ENCODE results near the gene SSBP4. TPM values are rescaled to one million over a fixed set of nuclear protein-coding genes. Genes with fewer than 3 reads are reported as not detected.

Gene SSBP4
- total RNA-seq, 1 experiment from 2014 or later: 51.2 TPM

- no peak for TF ChIP-seq NR2C2 (CRISPR knock-in tag; IDR thresholded peaks at IDR 0.05)
- no peak for TF ChIP-seq E2F1 (CRISPR knock-in tag; IDR thresholded peaks at IDR 0.05)
- TF ChIP-seq USF1 (CRISPR knock-in tag; IDR thresholded peaks at IDR 0.05): peak; percentile 19; the same call in 1 of the 2 replicates
- no peak for TF ChIP-seq JAZF1 (CRISPR knock-in tag; IDR thresholded peaks at IDR 0.05)
- no peak for TF ChIP-seq TEAD1 (CRISPR knock-in tag; IDR thresholded peaks at IDR 0.05)
- TF ChIP-seq HMGXB4 (CRISPR knock-in tag; IDR thresholded peaks at IDR 0.05): no peak
- no peak for TF ChIP-seq ZNF138 (CRISPR knock-in tag; conservative IDR thresholded peaks at IDR 0.05)
- no peak for TF ChIP-seq ATF1 (CRISPR knock-in tag; IDR thresholded peaks at IDR 0.05)
- TF ChIP-seq GABPB1 (CRISPR knock-in tag; IDR thresholded peaks at IDR 0.05): no peak
- TF ChIP-seq TP53 (CRISPR knock-in tag; IDR thresholded peaks at IDR 0.05): no peak
- no peak for TF ChIP-seq HMGA2 (CRISPR knock-in tag; IDR thresholded peaks at IDR 0.05)
- no peak for TF ChIP-seq TCF7 (CRISPR knock-in tag; IDR thresholded peaks at IDR 0.05; ENCODE audit: low read depth)
- TF ChIP-seq ATF2 (CRISPR knock-in tag; IDR thresholded peaks at IDR 0.05; ENCODE audit: borderline replicate concordance, low read depth): no peak
- TF ChIP-seq SMAD4 (CRISPR knock-in tag; IDR thresholded peaks at IDR 0.05): no peak
- no peak for TF ChIP-seq KAT7 (CRISPR knock-in tag; IDR thresholded peaks at IDR 0.05; ENCODE audit: borderline replicate concordance)
- no peak for TF ChIP-seq FOXK1 (CRISPR knock-in tag; IDR thresholded peaks at IDR 0.05)
- TF ChIP-seq FOXJ3 (CRISPR knock-in tag; IDR thresholded peaks at IDR 0.05; ENCODE audit: borderline replicate concordance): no peak
- TF ChIP-seq NR3C1 (CRISPR knock-in tag; conservative IDR thresholded peaks at IDR 0.05; ENCODE audit: low read depth): no peak
- TF ChIP-seq MLX (CRISPR knock-in tag; IDR thresholded peaks at IDR 0.05): no peak
- no peak for TF ChIP-seq PRRX2 (CRISPR knock-in tag; IDR thresholded peaks at IDR 0.05)
- TF ChIP-seq JUN (CRISPR knock-in tag; IDR thresholded peaks at IDR 0.05): no peak
- no peak for TF ChIP-seq CDX4 (CRISPR knock-in tag; IDR thresholded peaks at IDR 0.05; ENCODE audit: borderline replicate concordance)
- no peak for TF ChIP-seq ERG (CRISPR knock-in tag; IDR thresholded peaks at IDR 0.05)
- TF ChIP-seq NFATC4 (CRISPR knock-in tag; IDR thresholded peaks at IDR 0.05): no peak
- TF ChIP-seq ZBTB43 (CRISPR knock-in tag; IDR thresholded peaks at IDR 0.05): no peak
- no peak for TF ChIP-seq GRHL2 (CRISPR knock-in tag; IDR thresholded peaks at IDR 0.05; ENCODE audit: insufficient replicate concordance, severe bottlenecking)
- no peak for TF ChIP-seq TEAD4 (CRISPR knock-in tag; IDR thresholded peaks at IDR 0.05)
- 0 out of 2 replicates have a peak, but pooled peaks have one; percentile 42 for TF ChIP-seq FOXP4 (CRISPR knock-in tag; IDR thresholded peaks at IDR 0.05)
- no peak for TF ChIP-seq SOX15 (CRISPR knock-in tag; IDR thresholded peaks at IDR 0.05)
- TF ChIP-seq ZNF416 (CRISPR knock-in tag; IDR thresholded peaks at IDR 0.05): peak; percentile 45; the same call in 1 of the 2 replicates
Observed at GRCh38 chr19:18433735-18434398, 14.7 kb downstream of the SSBP4 start (continued).

Data from WTC11 (cell line).